Parathyroid adenoma (tissue), 2 donors: ENCODE measurements around the gene ARID3A.

Source experiments
- H2AFZ ChIP-seq: fragments of 300-600 bp; sonication (generic); one replicate; pipeline ENCODE4 v1.7.0; 2017; ENCODE audit warnings: antibody characterized with exemption, mild to moderate bottlenecking
- H3K27ac ChIP-seq: fragments of 300-600 bp; sonication (generic); one replicate; pipeline ENCODE4 v1.7.0; 2017
- H3K27me3 ChIP-seq: fragments of 300-600 bp; sonication (generic); one replicate; pipeline ENCODE4 v1.7.0; 2017; ENCODE audit warnings: low read length; ENCODE audit not compliant: control insufficient read depth, insufficient read depth
- H3K36me3 ChIP-seq: fragments of 300-600 bp; sonication (generic); one replicate; pipeline ENCODE4 v1.7.0; 2017; ENCODE audit warnings: low read length; ENCODE audit not compliant: control insufficient read depth, insufficient read depth
- H3K4me1 ChIP-seq: fragments of 300-600 bp; sonication (generic); one replicate; pipeline ENCODE4 v1.7.0; 2017; ENCODE audit warnings: control low read depth
- H3K4me2 ChIP-seq: fragments of 300-600 bp; sonication (generic); one replicate; pipeline ENCODE4 v1.7.0; 2017; ENCODE audit warnings: low read length
- H3K4me3 ChIP-seq: fragments of 300-600 bp; sonication (generic); one replicate; pipeline ENCODE4 v1.7.0; 2017; ENCODE audit warnings: low read depth, low read length
- H3K79me2 ChIP-seq: fragments of 300-600 bp; sonication (generic); one replicate; pipeline ENCODE4 v1.7.0; 2017; ENCODE audit warnings: control low read depth
- H3K9ac ChIP-seq: fragments of 300-600 bp; sonication (generic); one replicate; pipeline ENCODE4 v1.7.0; 2017; ENCODE audit warnings: mild to moderate bottlenecking
- H3K9me3 ChIP-seq: fragments of 300-600 bp; sonication (generic); one replicate; pipeline ENCODE4 v1.7.0; 2017; ENCODE audit warnings: low read length; ENCODE audit not compliant: control insufficient read depth
- TF ChIP-seq, protein P1 (sequence below): fragments of 300-600 bp; sonication (generic); IDR thresholded peaks from one replicate; pipeline ENCODE4 v1.7.0; 2017; ENCODE audit warnings: antibody characterized with exemption, mild to moderate bottlenecking
- donor health status: primary hyperparathyroidism.

Gene ARID3A

DNA sequence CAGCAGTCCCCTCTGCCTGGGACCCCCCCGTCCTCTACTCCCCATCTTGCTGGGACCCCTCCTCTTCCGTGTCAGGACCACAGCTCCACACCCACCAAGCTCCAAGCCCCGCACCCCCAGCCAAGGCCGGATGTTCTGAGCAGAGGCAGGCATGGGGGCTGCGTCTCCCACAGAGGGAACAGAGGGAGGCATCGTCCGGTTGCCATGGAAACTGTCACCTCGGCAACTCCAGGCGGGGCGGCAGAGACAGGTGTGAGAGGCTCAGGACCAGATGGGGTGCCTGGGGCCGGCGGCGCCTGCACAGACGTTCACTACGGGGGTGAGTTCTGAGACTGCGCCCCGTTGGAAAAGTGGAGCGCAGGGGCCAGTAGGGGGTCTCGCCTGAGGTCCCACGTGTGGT is 27.2 kb upstream of the ARID3A start:
- H3K27ac ChIP-seq, result no peak overlapping the region

DNA sequence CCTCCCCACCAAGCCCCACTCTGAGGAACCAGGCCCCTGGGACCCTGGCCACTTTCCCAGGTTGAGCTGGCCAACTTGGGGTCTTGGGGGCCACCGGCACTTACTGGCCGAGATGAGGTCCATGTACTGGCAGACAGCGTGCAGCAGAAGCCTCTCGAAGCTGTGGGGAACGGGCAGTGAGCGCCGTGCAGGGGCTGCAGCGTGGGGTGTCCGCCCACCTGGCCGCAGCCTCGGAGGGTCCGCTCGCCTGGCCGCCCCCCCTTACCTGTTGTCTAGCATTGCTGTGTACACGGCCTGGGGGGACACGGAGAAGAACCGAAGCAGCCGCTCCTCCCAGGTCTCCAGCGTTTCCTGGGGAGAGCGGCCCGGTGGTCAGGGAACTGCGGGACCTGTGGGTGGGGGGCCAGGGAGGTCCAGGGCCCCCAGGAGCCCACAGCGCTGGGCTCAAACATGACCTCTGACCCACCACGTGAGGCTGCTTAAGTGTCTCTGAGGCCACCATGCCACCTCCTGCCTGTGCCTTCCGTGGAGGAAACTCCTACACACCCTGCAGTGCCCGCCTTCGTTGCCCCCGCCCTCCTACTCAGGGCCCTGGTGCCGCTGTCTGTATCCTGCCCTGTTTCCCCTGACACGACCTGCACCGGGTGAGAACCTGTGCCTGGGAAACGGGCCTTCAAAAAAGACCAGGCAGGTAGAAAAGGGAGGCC is 26.3 kb upstream of the ARID3A start:
- no peak overlapping the region for H3K4me3 ChIP-seq
- no peak overlapping the region for H2AFZ ChIP-seq
- H3K9ac ChIP-seq, result no peak overlapping the region
- no peak overlapping the region for H3K4me2 ChIP-seq
- no peaks in the 10 kb centered on the region for H3K27me3 ChIP-seq
- no peaks in the 10 kb centered on the region for H3K36me3 ChIP-seq
- H3K9me3 ChIP-seq, result no peaks in the 10 kb centered on the region
- H3K79me2 ChIP-seq, result no peaks in the 10 kb centered on the region
- TF ChIP-seq, protein P1, sequence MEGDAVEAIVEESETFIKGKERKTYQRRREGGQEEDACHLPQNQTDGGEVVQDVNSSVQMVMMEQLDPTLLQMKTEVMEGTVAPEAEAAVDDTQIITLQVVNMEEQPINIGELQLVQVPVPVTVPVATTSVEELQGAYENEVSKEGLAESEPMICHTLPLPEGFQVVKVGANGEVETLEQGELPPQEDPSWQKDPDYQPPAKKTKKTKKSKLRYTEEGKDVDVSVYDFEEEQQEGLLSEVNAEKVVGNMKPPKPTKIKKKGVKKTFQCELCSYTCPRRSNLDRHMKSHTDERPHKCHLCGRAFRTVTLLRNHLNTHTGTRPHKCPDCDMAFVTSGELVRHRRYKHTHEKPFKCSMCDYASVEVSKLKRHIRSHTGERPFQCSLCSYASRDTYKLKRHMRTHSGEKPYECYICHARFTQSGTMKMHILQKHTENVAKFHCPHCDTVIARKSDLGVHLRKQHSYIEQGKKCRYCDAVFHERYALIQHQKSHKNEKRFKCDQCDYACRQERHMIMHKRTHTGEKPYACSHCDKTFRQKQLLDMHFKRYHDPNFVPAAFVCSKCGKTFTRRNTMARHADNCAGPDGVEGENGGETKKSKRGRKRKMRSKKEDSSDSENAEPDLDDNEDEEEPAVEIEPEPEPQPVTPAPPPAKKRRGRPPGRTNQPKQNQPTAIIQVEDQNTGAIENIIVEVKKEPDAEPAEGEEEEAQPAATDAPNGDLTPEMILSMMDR, result no peak
- H3K4me1 ChIP-seq, result no peaks in the 10 kb centered on the region
- H3K27ac ChIP-seq, result no peak overlapping the region

More for the DNA sequence above, 27.2 kb upstream of the ARID3A start:
- no peak overlapping the region for H3K9ac ChIP-seq
- no peak overlapping the region for H3K4me2 ChIP-seq
- H3K9me3 ChIP-seq, result no peaks in the 10 kb centered on the region
- no peak overlapping the region for H3K4me3 ChIP-seq
- no peak overlapping the region for H2AFZ ChIP-seq
- H3K4me1 ChIP-seq, result no peaks in the 10 kb centered on the region
- no peaks in the 10 kb centered on the region for H3K79me2 ChIP-seq
- no peaks in the 10 kb centered on the region for H3K36me3 ChIP-seq
- TF ChIP-seq, protein P1, result no peak
- no peaks in the 10 kb centered on the region for H3K27me3 ChIP-seq

DNA sequence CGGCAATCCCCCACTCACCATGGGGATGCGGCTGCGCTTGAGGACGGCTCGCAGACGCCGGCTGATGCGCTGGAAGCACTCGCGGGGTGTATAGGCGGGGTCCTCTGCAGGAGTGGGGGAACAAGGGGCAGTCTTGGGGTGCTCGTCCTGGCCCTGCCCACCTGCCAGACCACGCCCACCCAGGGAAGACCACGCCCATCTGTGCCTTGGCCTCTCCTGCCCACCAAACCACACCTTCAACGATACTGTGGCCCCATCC is 25.9 kb upstream of the ARID3A start:
- H3K36me3 ChIP-seq, result no peaks in the 10 kb centered on the region
- H3K9ac ChIP-seq, result no peak overlapping the region
- no peak overlapping the region for H2AFZ ChIP-seq
- no peaks in the 10 kb centered on the region for H3K4me1 ChIP-seq
- no peaks in the 10 kb centered on the region for H3K9me3 ChIP-seq
- H3K4me3 ChIP-seq, result no peak overlapping the region
- no peaks in the 10 kb centered on the region for H3K79me2 ChIP-seq
- no peak overlapping the region for H3K27ac ChIP-seq
- TF ChIP-seq, protein P1, result no peak
- H3K4me2 ChIP-seq, result no peak overlapping the region
- no peaks in the 10 kb centered on the region for H3K27me3 ChIP-seq

DNA sequence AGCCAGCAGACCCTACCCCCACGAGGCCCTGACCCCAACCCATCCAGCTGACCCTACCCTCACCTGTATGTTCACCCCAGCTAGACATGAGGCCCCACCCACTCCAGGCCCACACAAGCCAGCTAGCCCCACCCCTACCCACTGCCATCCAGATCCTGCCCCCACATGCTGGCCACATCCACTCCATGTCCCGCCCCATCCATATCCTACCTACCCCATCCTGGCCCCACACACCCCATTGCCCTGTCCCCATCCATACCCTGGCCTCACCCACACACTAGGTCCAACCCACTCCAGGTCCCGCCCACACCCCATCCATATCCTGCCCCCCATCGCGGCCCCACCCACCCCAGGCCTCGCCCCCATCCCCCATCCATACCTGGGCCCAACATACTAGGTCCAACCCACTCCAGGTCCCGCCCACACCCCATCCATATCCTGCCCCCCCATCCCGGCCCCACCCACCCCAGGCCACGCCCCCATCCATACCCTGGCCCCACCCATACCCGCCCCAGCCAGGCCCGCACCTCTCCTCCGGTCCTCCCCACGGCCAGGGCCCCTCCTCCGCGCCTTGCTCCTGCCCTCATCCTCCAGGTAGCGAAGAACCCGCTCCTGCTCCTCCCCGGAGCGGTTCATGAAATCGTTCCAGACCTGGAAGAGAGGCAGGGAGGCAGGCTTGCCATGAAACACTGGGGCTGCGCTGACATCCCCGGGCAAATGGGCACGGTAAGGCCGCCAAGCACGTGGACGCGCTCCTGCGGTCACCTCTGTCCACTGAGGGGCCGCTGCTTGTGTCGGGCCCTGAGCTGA is 25.3 kb upstream of the ARID3A start:
- no peaks in the 10 kb centered on the region for H3K36me3 ChIP-seq
- no peak overlapping the region for H2AFZ ChIP-seq

More for the DNA sequence above, 25.3 kb upstream of the ARID3A start:
- Histone ChIP-seq H3K27ac (no peak overlapping the region), H3K4me2 (no peak overlapping the region), H3K27me3 (no peaks in the 10 kb centered on the region), H3K79me2 (no peaks in the 10 kb centered on the region), H3K4me1 (no peaks in the 10 kb centered on the region), H3K4me3 (no peak overlapping the region), H3K9ac (no peak overlapping the region), H3K9me3 (no peaks in the 10 kb centered on the region)
- TF ChIP-seq, protein P1, result no peak
